Measurements from ENCODE around the gene EGFR.
A peak's percentile ranks its signal among the peaks of the same experiment; 100 is the strongest.

Gene EGFR

DNA sequence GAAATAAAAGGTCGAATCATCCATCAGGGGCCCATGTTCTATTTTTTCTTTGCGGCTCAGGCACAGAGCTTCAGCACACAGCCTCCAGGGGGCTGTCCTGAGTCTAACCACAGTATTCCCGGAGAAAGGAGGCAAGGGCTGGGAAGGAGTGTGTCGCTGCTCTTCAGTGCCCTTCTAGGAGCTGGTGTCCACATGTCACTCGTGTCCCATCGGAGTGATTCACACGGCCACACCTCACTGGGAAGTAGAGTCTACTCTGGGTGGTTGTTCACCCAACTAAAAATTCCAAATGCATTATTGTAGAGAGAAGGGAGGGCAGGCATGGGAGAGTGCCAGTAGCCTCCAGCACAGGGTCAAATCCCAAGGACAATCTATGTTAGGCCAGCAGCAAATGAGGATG, 231.5 kb downstream of the EGFR start:
- no peaks in the 10 kb centered on the region for H3F3A ChIP-seq (ENCODE audit: insufficient read depth, low read length)
- DNase-seq = no peak
- H3K4me1 ChIP-seq (ENCODE audit: low read length) = no peaks in the 10 kb centered on the region
- no peaks in the 10 kb centered on the region for H3K79me2 ChIP-seq (ENCODE audit: low read length)
- no peaks in the 10 kb centered on the region for H4K20me1 ChIP-seq (ENCODE audit: insufficient read depth, low read length)
- no peak overlapping the region for H2AFZ ChIP-seq (ENCODE audit: low read length)
- no peaks in the 10 kb centered on the region for H3K9me2 ChIP-seq (replicated peaks; ENCODE audit: insufficient read depth, low read length)
- no peaks in the 10 kb centered on the region for H3K9me3 ChIP-seq (replicated peaks; ENCODE audit: insufficient read depth, low read length)
- no peaks in the 10 kb centered on the region for H3K36me3 ChIP-seq (replicated peaks; ENCODE audit: insufficient read depth, low read length)
- H3K27ac ChIP-seq (ENCODE audit: low read length) = no peak overlapping the region
- no peak overlapping the region for H3K9ac ChIP-seq (ENCODE audit: low read length)
- H3K4me2 ChIP-seq (ENCODE audit: low read depth, low read length) = no peak overlapping the region
- no peak for TF ChIP-seq EZH2phosphoT487 (IDR thresholded peaks at IDR 0.05; ENCODE audit: low read length)
- TF ChIP-seq, protein P1, sequence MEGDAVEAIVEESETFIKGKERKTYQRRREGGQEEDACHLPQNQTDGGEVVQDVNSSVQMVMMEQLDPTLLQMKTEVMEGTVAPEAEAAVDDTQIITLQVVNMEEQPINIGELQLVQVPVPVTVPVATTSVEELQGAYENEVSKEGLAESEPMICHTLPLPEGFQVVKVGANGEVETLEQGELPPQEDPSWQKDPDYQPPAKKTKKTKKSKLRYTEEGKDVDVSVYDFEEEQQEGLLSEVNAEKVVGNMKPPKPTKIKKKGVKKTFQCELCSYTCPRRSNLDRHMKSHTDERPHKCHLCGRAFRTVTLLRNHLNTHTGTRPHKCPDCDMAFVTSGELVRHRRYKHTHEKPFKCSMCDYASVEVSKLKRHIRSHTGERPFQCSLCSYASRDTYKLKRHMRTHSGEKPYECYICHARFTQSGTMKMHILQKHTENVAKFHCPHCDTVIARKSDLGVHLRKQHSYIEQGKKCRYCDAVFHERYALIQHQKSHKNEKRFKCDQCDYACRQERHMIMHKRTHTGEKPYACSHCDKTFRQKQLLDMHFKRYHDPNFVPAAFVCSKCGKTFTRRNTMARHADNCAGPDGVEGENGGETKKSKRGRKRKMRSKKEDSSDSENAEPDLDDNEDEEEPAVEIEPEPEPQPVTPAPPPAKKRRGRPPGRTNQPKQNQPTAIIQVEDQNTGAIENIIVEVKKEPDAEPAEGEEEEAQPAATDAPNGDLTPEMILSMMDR (IDR thresholded peaks at IDR 0.05; ENCODE audit: low read length) = peak; percentile 19
- H3K4me3 ChIP-seq (ENCODE audit: low read length) = no peak overlapping the region
- peaks cover 18% of the 10 kb centered on the region for H3K27me3 ChIP-seq (replicated peaks; ENCODE audit: insufficient read depth, low read length)

GRCh38 chr7:55251313-55251712, 232.5 kb downstream of the EGFR start:
- no peak overlapping the region for H3K27ac ChIP-seq (ENCODE audit: low read length)

GRCh38 chr7:55251911-55252310, 233.1 kb downstream of the EGFR start:
- Histone ChIP-seq H2AFZ (ENCODE audit: low read length) (no peak overlapping the region), H3K9ac (ENCODE audit: low read length) (no peak overlapping the region), H3K4me1 (ENCODE audit: low read length) (0 out of 2 replicates have a peak, but pooled peaks cover 2% of the 10 kb centered on the region), H3K4me2 (ENCODE audit: low read depth, low read length) (no peak overlapping the region), H3K27ac (ENCODE audit: low read length) (no peak overlapping the region), H4K20me1 (ENCODE audit: insufficient read depth, low read length) (no peaks in the 10 kb centered on the region), H3K4me3 (ENCODE audit: low read length) (no peak overlapping the region), H3K27me3 (replicated peaks; ENCODE audit: insufficient read depth, low read length) (peaks cover 18% of the 10 kb centered on the region), H3K9me3 (replicated peaks; ENCODE audit: insufficient read depth, low read length) (no peaks in the 10 kb centered on the region), H3K9me2 (replicated peaks; ENCODE audit: insufficient read depth, low read length) (no peaks in the 10 kb centered on the region), H3K36me3 (replicated peaks; ENCODE audit: insufficient read depth, low read length) (no peaks in the 10 kb centered on the region), H3K79me2 (ENCODE audit: low read length) (no peaks in the 10 kb centered on the region), H3F3A (ENCODE audit: insufficient read depth, low read length) (no peaks in the 10 kb centered on the region)
- no peak for DNase-seq
- no peak for TF ChIP-seq EZH2phosphoT487 (IDR thresholded peaks at IDR 0.05; ENCODE audit: low read length)
- no peak for TF ChIP-seq EZH2 (optimal IDR thresholded peaks at IDR 0.05; ENCODE audit: low read depth, low read length)
- TF ChIP-seq, protein P1 (IDR thresholded peaks at IDR 0.05; ENCODE audit: low read length) = no peak

More at GRCh38 chr7:55251313-55251712, 232.5 kb downstream of the EGFR start:
- H3K36me3 ChIP-seq (replicated peaks; ENCODE audit: insufficient read depth, low read length) = no peaks in the 10 kb centered on the region
- no peak overlapping the region for H3K4me2 ChIP-seq (ENCODE audit: low read depth, low read length)
- no peak overlapping the region for H2AFZ ChIP-seq (ENCODE audit: low read length)
- no peaks in the 10 kb centered on the region for H3K9me2 ChIP-seq (replicated peaks; ENCODE audit: insufficient read depth, low read length)
- no peak overlapping the region for H3K4me3 ChIP-seq (ENCODE audit: low read length)
- TF ChIP-seq, protein P1 (IDR thresholded peaks at IDR 0.05; ENCODE audit: low read length) = no peak
- no peak for TF ChIP-seq EZH2phosphoT487 (IDR thresholded peaks at IDR 0.05; ENCODE audit: low read length)
- TF ChIP-seq EZH2 (optimal IDR thresholded peaks at IDR 0.05; ENCODE audit: low read depth, low read length) = no peak
- no peak overlapping the region for H3K9ac ChIP-seq (ENCODE audit: low read length)
- no peaks in the 10 kb centered on the region for H3K79me2 ChIP-seq (ENCODE audit: low read length)
- H3K27me3 ChIP-seq (replicated peaks; ENCODE audit: insufficient read depth, low read length) = peaks cover 18% of the 10 kb centered on the region
- no peaks in the 10 kb centered on the region for H3K9me3 ChIP-seq (replicated peaks; ENCODE audit: insufficient read depth, low read length)
- H3F3A ChIP-seq (ENCODE audit: insufficient read depth, low read length) = no peaks in the 10 kb centered on the region
- DNase-seq = no peak
- no peaks in the 10 kb centered on the region for H4K20me1 ChIP-seq (ENCODE audit: insufficient read depth, low read length)
- H3K4me1 ChIP-seq (ENCODE audit: low read length) = 0 out of 2 replicates have a peak, but pooled peaks cover 2% of the 10 kb centered on the region
